HepG2 (cell line): ENCODE measurements around the gene CLEC18C. TPM values are rescaled to one million over a fixed set of nuclear protein-coding genes. Genes with fewer than 3 reads are reported as not detected.

ENCODE experiments used
- ATAC-seq: fragments of 200-7000 bp; cut with Tn5 transposase; 3 replicates; pipeline ENCODE4 v1.9.1; 2020; ENCODE audit warnings: mild to moderate bottlenecking, moderate library complexity
- BruUV-seq: library from RNA; stranded (reverse); fragments of 400-500 nt; replicated peaks from 2 replicates; lab custom pipeline; 2021; lab: Mats Ljungman, UMichigan
- CTCF ChIA-PET: fragments of 300-600 bp; formaldehyde crosslinking; extraction: SDS; loops from one replicate; lab custom pipeline; 2021; ENCODE audit warnings: low total read pairs, inconsistent platforms, low intra/inter-chr PET ratio; lab: Yijun Ruan, JAX
- POLR2A ChIA-PET: fragments of 350-600 bp; sonication (Branson Sonifier 250); formaldehyde crosslinking; loops from one replicate; lab custom pipeline; 2020; ENCODE audit warnings: antibody characterized with exemption, inconsistent platforms; lab: Yijun Ruan, JAX
- DNase-seq: peaks from one replicate; pipeline ENCODE4 v3.0.0-alpha.2; 2015; ENCODE audit warnings: low spot score
- FAIRE-seq: peaks from 3 replicates; lab custom pipeline; 2011; peaks lifted over from hg19 to GRCh38; lab: Jason Lieb, UNC
- H2AFZ ChIP-seq: one replicate; pipeline ENCODE4 v1.6.1; 2011; ENCODE audit warnings: low read length, inconsistent platforms
- H3K27ac ChIP-seq: fragments of 300-600 bp; 3 replicates; pipeline ENCODE4 v1.8.0; 2011; ENCODE audit warnings: mixed run types, mild to moderate bottlenecking, mixed read lengths, low read length, inconsistent platforms; ENCODE audit not compliant: insufficient read depth; ENCODE audit errors: extremely low read length
- H3K27me3 ChIP-seq, 2 experiments: fragments of 200-600 bp in 1 of 2; 2 replicates in 1 of 2; 3 replicates in 1 of 2; pipeline versions ENCODE4 v1.6.0 to v1.8.0; 2011; ENCODE audit warnings: low read length in 2 of 2, mild to moderate bottlenecking in 2 of 2, moderate library complexity in 2 of 2, inconsistent platforms in 1 of 2; ENCODE audit not compliant: insufficient read depth in 2 of 2, control insufficient read depth in 1 of 2
- H3K36me3 ChIP-seq, 2 experiments: fragments of 200-600 bp in 1 of 2; replicated peaks in 1 of 2; 2 replicates in 1 of 2; 3 replicates in 1 of 2; pipeline versions ENCODE4 v1.5.1 to v1.8.0; 2011; ENCODE audit warnings: low read length in 2 of 2, inconsistent platforms in 1 of 2; ENCODE audit not compliant: insufficient read depth in 2 of 2, control insufficient read depth in 1 of 2
- H3K4me1 ChIP-seq: 2 replicates; pipeline ENCODE4 v1.5.1; 2012; ENCODE audit warnings: low read length, inconsistent platforms; ENCODE audit not compliant: insufficient read depth
- H3K4me2 ChIP-seq: 2 replicates; pipeline ENCODE4 v1.6.0; 2011; ENCODE audit warnings: low read depth, low read length, inconsistent platforms
- H3K4me3 ChIP-seq, 3 experiments: fragments of 200-600 bp in 1 of 3; sonication (generic), shearing (Covaris generic) in 1 of 3; replicated peaks in 1 of 3; 2 replicates each; pipeline ENCODE4 v1.5.1; 2011 to 2016; ENCODE audit warnings: low read length in 3 of 3, inconsistent platforms in 2 of 3, low read depth in 2 of 3, mild to moderate bottlenecking in 2 of 3, control low read depth in 1 of 3, mixed read lengths in 1 of 3; ENCODE audit not compliant: insufficient read depth in 1 of 3
- H3K79me2 ChIP-seq: one replicate; pipeline ENCODE4 v1.6.1; 2011; ENCODE audit warnings: low read length, inconsistent platforms; ENCODE audit not compliant: insufficient read depth
- H3K9ac ChIP-seq: 2 replicates; pipeline ENCODE4 v1.6.0; 2011; ENCODE audit warnings: mild to moderate bottlenecking, low read depth, low read length, inconsistent platforms; ENCODE audit not compliant: insufficient read depth
- H3K9me3 ChIP-seq: 2 replicates; pipeline ENCODE4 v1.5.1; 2012; ENCODE audit warnings: mild to moderate bottlenecking, low read length
- H4K20me1 ChIP-seq: 2 replicates; pipeline ENCODE4 v1.6.0; 2011; ENCODE audit warnings: inconsistent platforms, mild to moderate bottlenecking, low read length, moderate library complexity; ENCODE audit not compliant: insufficient read depth
- BRD4 ChIP-seq: sonication (generic); formaldehyde crosslinking; IDR thresholded peaks from 2 replicates; pipeline ENCODE4 v1.4.0; 2020; ENCODE audit warnings: missing genetic modification reagents
- CBX5 ChIP-seq: sonication (generic); formaldehyde crosslinking; IDR thresholded peaks from 2 replicates; pipeline ENCODE4 v1.4.0; 2020; ENCODE audit warnings: missing genetic modification reagents, borderline replicate concordance
- CHD4 ChIP-seq: fragments of 200-600 bp; sonication (generic); IDR thresholded peaks from 2 replicates; pipeline ENCODE4 v1.7.0; 2017; ENCODE audit warnings: mild to moderate bottlenecking, low read length, borderline replicate concordance
- ERF ChIP-seq: IDR thresholded peaks from 2 replicates; pipeline ENCODE4 v1.6.1; 2018; ENCODE audit warnings: missing biosample characterization, missing genetic modification reagents
- GZF1 ChIP-seq: sonication (generic); formaldehyde crosslinking; IDR thresholded peaks from 2 replicates; pipeline ENCODE4 v1.5.1; 2020; ENCODE audit warnings: mild to moderate bottlenecking, missing genetic modification reagents
- HNF4G ChIP-seq, 2 experiments: sonication (generic) in 1 of 2; formaldehyde crosslinking in 1 of 2; IDR thresholded peaks; 2 replicates each; pipeline versions ENCODE4 v1.4.0 to v1.6.1; 2011 to 2020; ENCODE audit warnings: borderline replicate concordance in 2 of 2, low read depth in 2 of 2, mild to moderate bottlenecking in 2 of 2, low read length in 1 of 2, missing genetic modification reagents in 1 of 2, moderate library complexity in 1 of 2
- KAT8 ChIP-seq: IDR thresholded peaks from 2 replicates; pipeline ENCODE4 v1.6.1; 2016; ENCODE audit warnings: missing genetic modification reagents, missing compliant biosample characterization
- NFIB ChIP-seq: sonication (generic); formaldehyde crosslinking; IDR thresholded peaks from 2 replicates; pipeline ENCODE4 v1.9.0; 2021; ENCODE audit warnings: missing genetic modification reagents, mild to moderate bottlenecking, borderline replicate concordance
- PBX3 ChIP-seq: sonication (generic); formaldehyde crosslinking; IDR thresholded peaks from 2 replicates; pipeline ENCODE4 v1.8.1; 2023; ENCODE audit warnings: missing genetic modification reagents, inconsistent platforms, borderline replicate concordance
- POLR2A ChIP-seq, 2 experiments: IDR thresholded peaks; 2 replicates each; pipeline ENCODE4 v1.6.1; 2011; ENCODE audit warnings: low read depth in 2 of 2, low read length in 2 of 2, mild to moderate bottlenecking in 1 of 2, moderate library complexity in 1 of 2; ENCODE audit not compliant: insufficient read depth in 1 of 2
- RXRB ChIP-seq: IDR thresholded peaks from 2 replicates; pipeline ENCODE4 v1.6.1; 2016; ENCODE audit warnings: borderline replicate concordance, missing genetic modification reagents, missing compliant biosample characterization
- SAP130 ChIP-seq: IDR thresholded peaks from 2 replicates; pipeline ENCODE4 v1.6.1; 2016; ENCODE audit warnings: low read depth
- ZNF775 ChIP-seq: sonication (generic); formaldehyde crosslinking; IDR thresholded peaks from 2 replicates; pipeline ENCODE4 v1.4.0; 2020; ENCODE audit warnings: missing genetic modification reagents, mild to moderate bottlenecking, moderate library complexity, borderline replicate concordance
- ZNF816 ChIP-seq: sonication (generic); formaldehyde crosslinking; IDR thresholded peaks from 2 replicates; pipeline ENCODE4 v1.8.0; 2022; ENCODE audit warnings: missing genetic modification reagents, mild to moderate bottlenecking, borderline replicate concordance
- WGBS: methylation state at CpG from one replicate; pipeline ENCODE4 v1.1.6; 2017; ENCODE audit warnings: low lambda C conversion rate; 5-methylcytosine and 5-hydroxymethylcytosine counted together
- in situ Hi-C: cut with HindIII; loops from 2 replicates; pipeline ENCODE4 v1.10.0; 2017; ENCODE audit warnings: low pct_unique_long_range_greater_than_20kb; ENCODE audit not compliant: extremely low pct_ligation_motif_present
- intact Hi-C: fragments of 100-400 bp; cut with micrococcal nuclease; formaldehyde crosslinking; loops from one replicate; pipeline ENCODE4 v1.10.0; 2022; ENCODE audit not compliant: unreplicated experiment
- polyA plus RNA-seq, 8 experiments: library from polyadenylated mRNA; depleted of rRNA in 3 of 8; stranded (reverse) in 7 of 8; unstranded in 1 of 8; fragments of >200 nt; fragmentation: Illumina TruSeq in 4 of 8; extraction: Trizol in 4 of 8; gene quantifications; 2 replicates each; pipeline versions ENCODE4 v1.2.1 to v1.2.3, GENCODE V29; 2011 to 2016; ENCODE audit warnings: low read depth in 4 of 8, missing spikeins in 1 of 8, mixed read lengths in 1 of 8; ENCODE audit not compliant: insufficient read depth in 1 of 8
- total RNA-seq, 5 experiments: library from RNA; depleted of rRNA; stranded (reverse); fragments of >200 nt; fragmentation: Illumina TruSeq; extraction: Trizol; gene quantifications; 2 replicates each; pipeline ENCODE4 v1.2.3, GENCODE V29; 2016; ENCODE audit warnings: low read depth in 1 of 5
- TF ChIP-seq, protein P1 (sequence below): sonication (generic); formaldehyde crosslinking; IDR thresholded peaks from 2 replicates; pipeline ENCODE4 v1.5.1; 2020; ENCODE audit warnings: missing genetic modification reagents, mild to moderate bottlenecking, borderline replicate concordance
- TF ChIP-seq, protein P2 (sequence below): sonication (generic); formaldehyde crosslinking; IDR thresholded peaks from 2 replicates; pipeline ENCODE4 v1.8.0; 2022; ENCODE audit warnings: mild to moderate bottlenecking, missing genetic modification reagents; ENCODE audit not compliant: insufficient replicate concordance

Gene CLEC18C
- total and polyA plus RNA-seq, 2 of the 13 experiments (the other 11 are each of a cell fraction or from before 2014, with no cell fraction given), result 0.15 to 0.29 TPM

GRCh38 chr16:70162041-70162451 is 11.5 kb upstream of the CLEC18C start (continued):
- TF ChIP-seq, protein P1, sequence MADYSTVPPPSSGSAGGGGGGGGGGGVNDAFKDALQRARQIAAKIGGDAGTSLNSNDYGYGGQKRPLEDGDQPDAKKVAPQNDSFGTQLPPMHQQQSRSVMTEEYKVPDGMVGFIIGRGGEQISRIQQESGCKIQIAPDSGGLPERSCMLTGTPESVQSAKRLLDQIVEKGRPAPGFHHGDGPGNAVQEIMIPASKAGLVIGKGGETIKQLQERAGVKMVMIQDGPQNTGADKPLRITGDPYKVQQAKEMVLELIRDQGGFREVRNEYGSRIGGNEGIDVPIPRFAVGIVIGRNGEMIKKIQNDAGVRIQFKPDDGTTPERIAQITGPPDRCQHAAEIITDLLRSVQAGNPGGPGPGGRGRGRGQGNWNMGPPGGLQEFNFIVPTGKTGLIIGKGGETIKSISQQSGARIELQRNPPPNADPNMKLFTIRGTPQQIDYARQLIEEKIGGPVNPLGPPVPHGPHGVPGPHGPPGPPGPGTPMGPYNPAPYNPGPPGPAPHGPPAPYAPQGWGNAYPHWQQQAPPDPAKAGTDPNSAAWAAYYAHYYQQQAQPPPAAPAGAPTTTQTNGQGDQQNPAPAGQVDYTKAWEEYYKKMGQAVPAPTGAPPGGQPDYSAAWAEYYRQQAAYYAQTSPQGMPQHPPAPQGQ (CRISPR knock-in tag), result no peak
- peak; percentile 51 for TF ChIP-seq SAP130 (CRISPR knock-in tag)

DNA sequence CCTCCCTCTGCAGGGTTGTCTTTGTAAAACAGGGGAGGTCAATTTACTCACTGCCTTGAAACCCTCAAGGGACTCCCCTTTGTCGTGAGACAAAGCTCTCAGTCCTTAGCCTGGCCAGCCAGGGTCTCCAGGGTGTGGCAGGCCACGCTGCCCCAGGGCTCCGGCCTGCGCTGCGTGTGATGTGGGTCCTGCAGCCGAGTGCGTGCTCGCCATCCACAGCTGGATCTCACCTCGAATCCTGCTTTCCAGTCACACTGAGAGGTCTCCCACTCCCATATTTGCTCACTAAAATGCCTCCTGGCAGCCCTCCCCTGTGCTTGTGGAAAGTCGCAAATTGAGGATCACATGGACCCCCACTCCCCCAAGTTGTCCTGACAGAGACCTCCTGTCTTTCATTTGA is 10.0 kb upstream of the CLEC18C start:
- intact Hi-C loops, result no loop called here
- no peak overlapping the region for H3K27ac ChIP-seq
- ChIA-PET CTCF (no interaction called here), POLR2A (no interaction called here)
- no peak overlapping the region for H2AFZ ChIP-seq
- no peaks in the 10 kb centered on the region for H3K9me3 ChIP-seq
- ATAC-seq (no peak), DNase-seq (no peak), FAIRE-seq (no peak)
- H3K9ac ChIP-seq, result no peak overlapping the region
- WGBS, result 95% methylated on average over 10 of the region's 10 CpGs
- peaks cover 46% of the 10 kb centered on the region for H3K4me1 ChIP-seq
- in situ Hi-C loops, result loop anchor here (10.0 kb wide), 1 partner anchor 91 kb away; the partner anchor contains the start of gene EXOSC6
- H4K20me1 ChIP-seq, result no peaks in the 10 kb centered on the region
- no peaks in the 10 kb centered on the region for H3K79me2 ChIP-seq
- H3K27me3 ChIP-seq, result no peaks in the 10 kb centered on the region
- no TSS peak for BruUV-seq
- peaks cover 11 to 23% of the 10 kb centered on the region in 2 experiments; a peak in 3 of 5 replicates for H3K36me3 ChIP-seq
- H3K4me2 ChIP-seq, result no peak overlapping the region
- no peak overlapping the region for H3K4me3 ChIP-seq
- no peak for TF ChIP-seq GZF1
- no peak for TF ChIP-seq BRD4
- no peak for TF ChIP-seq ZNF775 (CRISPR knock-in tag)
- TF ChIP-seq PBX3, result no peak
- TF ChIP-seq ERF (CRISPR knock-in tag), result no peak
- TF ChIP-seq CBX5 (CRISPR knock-in tag), result no peak
- no peak for TF ChIP-seq NFIB (CRISPR knock-in tag)
- no peak for TF ChIP-seq ZNF816 (CRISPR knock-in tag)
- TF ChIP-seq HNF4G (IDR thresholded peaks at IDR 0.05; ENCODE audit: borderline replicate concordance, low read depth, low read length), result no peak
- no peak for TF ChIP-seq HNF4G (CRISPR knock-in tag; IDR thresholded peaks at IDR 0.05; ENCODE audit: borderline replicate concordance, low read depth)
- no peak for TF ChIP-seq POLR2A (IDR thresholded peaks at IDR 0.05; ENCODE audit: insufficient read depth in 1 of 2, low read depth in 2 of 2, low read length in 2 of 2)
- TF ChIP-seq, protein P2, sequence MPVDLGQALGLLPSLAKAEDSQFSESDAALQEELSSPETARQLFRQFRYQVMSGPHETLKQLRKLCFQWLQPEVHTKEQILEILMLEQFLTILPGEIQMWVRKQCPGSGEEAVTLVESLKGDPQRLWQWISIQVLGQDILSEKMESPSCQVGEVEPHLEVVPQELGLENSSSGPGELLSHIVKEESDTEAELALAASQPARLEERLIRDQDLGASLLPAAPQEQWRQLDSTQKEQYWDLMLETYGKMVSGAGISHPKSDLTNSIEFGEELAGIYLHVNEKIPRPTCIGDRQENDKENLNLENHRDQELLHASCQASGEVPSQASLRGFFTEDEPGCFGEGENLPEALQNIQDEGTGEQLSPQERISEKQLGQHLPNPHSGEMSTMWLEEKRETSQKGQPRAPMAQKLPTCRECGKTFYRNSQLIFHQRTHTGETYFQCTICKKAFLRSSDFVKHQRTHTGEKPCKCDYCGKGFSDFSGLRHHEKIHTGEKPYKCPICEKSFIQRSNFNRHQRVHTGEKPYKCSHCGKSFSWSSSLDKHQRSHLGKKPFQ (CRISPR knock-in tag), result no peak
- no peak for TF ChIP-seq KAT8 (CRISPR knock-in tag)
- TF ChIP-seq RXRB (CRISPR knock-in tag), result no peak
- TF ChIP-seq CHD4, result no peak
